LHCN-M2 (cell line): ENCODE measurements around the gene RHOU. TPM values are rescaled to one million over a fixed set of nuclear protein-coding genes. Genes with fewer than 3 reads are reported as not detected.
"Not testable (repeated sequence)": the region's sequence is repeated elsewhere in the genome, so short reads cannot be mapped to it uniquely, and the experiment has no call there.

Experiments used
- DNase-seq: peaks from one replicate; pipeline ENCODE4 v3.0.0-alpha.2; 2012; ENCODE audit warnings: low read depth
- polyA plus RNA-seq: library from polyadenylated mRNA; unstranded; fragments of >200 nt; gene quantifications from one replicate; pipeline ENCODE4 v1.2.1, GENCODE V29; 2012; ENCODE audit warnings: missing spikeins
- total RNA-seq: library from RNA; depleted of rRNA; stranded (reverse); fragments of >200 nt; gene quantifications from 2 replicates; pipeline ENCODE4 v1.2.3, GENCODE V29; 2014; rRNA removed

The RHOU gene
- 0.58 and 0.86 TPM in 2 replicates for total RNA-seq
- 0.18 TPM for polyA plus RNA-seq

DNA sequence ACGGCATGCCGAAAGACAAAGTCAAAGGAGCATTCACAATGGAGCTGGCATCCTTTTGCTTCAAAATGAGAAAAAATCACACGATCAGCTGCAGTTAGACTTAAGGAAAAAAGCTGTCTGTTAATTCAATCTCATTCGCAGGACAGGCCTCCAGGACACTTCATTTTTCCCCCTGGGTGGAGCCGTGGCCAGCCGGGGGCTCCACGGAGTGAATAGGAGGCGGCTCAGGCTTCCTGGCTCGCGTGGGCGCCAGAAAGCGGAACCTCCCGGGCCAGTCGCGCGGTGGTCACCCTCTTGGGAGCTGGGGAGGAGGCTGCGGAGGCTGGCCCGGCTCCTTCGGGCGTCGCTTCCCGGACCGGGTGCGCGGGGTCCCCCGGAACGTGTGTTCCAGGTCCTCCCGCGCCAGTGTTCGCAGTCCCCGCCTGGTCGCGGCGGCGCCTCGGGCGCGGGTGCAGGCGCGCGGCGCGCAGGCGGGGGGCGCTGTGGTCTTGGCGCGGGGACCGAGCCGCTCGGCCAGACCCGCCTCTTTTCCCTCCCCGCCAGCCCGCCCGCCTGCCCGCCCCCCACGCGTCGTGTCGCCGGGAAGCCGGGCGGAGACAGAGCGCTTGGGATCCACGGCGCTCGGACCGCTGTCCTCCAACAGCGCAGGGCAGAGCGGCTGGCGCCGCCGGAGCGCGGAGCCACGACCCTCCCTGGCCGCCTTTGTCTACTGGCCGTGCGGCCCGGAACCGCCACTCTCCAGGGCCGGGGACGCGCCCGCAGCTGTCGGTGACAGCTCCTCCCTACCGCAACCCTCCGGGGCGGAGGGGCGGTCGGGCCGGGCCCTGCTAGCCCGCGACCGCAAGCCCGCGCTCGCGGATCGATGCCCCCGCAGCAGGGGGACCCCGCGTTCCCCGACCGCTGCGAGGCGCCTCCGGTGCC lies at the start of gene RHOU:
Gene RHOU, plus strand, starts transcription at position 599 of the 921 bp plus-strand sequence. Its CDS starts 264 bp downstream, at position 863.
- DNase-seq, result peak; percentile 11

DNA sequence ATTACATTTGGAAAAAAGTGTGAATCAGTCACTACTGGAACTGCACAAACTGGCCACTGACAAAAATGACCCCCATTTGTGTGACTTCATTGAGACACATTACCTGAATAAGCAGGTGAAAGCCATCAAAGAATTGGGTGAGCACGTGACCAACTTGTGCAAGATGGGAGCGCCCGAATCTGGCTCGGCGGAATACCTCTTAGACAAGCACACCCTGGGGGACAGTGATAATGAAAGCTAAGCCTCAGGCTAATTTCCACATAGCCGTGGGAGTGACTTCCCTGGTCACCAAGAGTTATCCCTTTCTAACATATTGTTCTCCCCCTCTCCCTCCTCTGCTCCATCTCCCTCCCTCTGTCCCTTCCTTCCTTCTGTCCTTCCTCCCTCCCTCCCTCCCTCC lies 47.7 kb upstream of the RHOU start:
- no peak for DNase-seq

DNA sequence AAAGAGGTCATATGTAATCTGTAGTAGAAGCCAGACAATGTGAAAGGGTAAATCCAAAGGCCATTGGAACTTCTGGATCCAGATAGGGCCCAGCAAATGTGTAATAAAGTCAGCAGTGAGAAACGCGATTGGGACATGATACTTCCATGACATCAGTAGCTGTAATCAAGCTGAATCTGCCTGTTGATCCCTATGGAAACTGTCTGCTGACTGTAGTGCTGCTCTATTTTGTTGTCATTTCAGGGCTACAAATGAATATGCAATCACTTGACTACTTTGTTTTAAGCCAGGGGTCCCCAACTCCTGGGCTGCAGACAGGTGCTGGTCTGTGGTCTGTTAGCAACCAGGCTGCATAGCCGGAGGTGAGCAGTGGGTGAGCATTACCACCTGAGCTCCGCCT lies 46.0 kb upstream of the RHOU start:
- DNase-seq, result no peak

DNA sequence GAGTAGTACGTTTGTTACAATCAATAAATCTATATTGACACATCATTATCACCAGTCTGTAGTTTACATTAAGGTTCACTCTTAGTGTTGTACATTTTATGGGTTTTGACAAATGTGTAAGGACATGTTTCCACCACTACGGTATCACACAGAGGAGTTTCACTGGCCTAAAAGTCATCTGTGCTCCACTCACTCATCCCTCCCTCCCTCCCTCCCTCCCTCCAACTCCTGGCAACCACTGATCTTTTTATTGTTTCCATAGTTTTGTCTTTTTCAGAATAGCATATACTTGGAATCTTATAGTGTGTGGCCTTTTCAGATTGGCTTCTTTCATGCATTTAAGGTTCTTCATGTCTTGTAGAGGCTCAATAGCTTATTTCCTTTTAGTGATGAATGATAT lies 44.1 kb upstream of the RHOU start:
- no peak for DNase-seq

DNA sequence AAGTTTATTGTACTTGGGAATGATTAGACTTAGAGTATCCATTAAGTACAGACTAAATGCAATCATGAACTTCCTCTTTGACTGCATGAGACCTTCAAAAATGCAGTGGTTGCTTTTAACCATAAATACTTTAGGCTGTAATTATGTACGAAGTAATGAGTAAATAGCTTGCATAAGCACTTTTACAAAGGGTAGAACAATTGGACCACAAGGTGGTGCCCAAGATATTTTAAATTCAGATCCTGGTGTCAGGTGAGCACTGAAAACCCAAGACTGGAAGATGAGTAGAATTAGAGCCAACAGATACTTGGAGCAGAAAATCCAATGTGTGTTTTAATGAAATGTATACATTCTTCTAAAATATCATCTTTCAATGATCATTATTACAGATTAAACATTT lies 43.4 kb upstream of the RHOU start:
- DNase-seq, result peak; percentile 13

DNA sequence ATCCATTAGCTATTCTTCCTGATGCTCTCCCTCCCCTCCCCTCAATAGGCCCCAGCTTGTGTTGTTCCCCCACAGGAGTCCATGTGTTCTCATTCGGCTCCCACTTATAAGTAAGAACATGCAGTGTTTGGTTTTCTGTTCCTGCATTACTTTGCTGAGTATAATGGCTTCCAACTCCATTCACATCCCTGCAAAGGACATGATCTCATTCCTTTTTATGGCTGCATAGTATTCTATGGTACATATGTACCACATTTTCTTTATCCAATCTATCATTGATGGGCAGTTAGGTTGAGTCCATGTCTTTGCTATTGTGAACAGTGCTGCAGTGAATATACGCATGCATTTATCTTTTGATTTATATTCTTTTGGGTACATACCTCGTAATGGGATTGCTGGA lies 40.8 kb upstream of the RHOU start:
- DNase-seq, result not testable (repeated sequence)

DNA sequence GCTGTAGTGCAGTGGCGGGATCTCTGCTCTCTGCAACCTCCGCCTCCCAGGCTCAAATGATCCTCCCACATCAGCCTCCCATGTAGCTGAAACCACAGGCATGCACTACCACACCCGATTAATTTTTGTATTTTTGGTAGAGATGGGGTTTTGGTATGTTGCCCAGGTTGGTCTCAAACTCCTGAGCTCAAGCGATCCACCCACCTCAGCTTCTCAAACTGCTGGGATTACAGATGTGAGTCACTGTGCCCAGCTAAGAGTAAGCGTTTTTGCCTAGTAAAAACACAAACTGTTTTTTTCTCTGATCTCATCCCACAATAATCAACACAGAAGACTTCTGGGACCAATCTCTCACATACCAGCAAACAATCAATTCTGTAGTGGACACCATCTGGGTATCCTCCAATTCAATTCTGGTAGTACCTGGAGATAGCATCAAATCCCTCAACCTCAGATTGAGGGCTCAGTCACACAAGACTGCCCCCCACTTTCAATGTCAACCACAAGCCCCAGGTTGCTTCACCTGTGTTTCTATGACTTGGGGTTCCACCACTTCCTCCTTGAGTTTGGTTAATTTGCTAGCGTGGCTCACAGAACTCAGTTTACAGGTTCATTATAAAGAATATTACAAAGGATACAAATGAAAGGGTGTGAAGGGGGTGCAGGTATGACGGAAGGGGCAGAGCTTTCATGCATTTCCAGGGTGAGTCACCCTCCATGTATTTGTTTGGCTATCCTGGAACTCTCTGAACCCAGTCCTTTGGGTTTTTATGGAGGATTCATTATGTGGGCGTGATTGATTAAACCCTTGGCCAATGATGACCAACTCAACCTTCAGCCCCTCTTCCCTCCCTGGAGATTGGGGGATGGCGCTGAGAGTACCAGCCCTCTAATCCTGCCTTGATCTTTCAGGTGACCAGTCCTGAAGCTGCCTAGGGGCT lies 40.0 kb upstream of the RHOU start:
- no peak for DNase-seq

DNA sequence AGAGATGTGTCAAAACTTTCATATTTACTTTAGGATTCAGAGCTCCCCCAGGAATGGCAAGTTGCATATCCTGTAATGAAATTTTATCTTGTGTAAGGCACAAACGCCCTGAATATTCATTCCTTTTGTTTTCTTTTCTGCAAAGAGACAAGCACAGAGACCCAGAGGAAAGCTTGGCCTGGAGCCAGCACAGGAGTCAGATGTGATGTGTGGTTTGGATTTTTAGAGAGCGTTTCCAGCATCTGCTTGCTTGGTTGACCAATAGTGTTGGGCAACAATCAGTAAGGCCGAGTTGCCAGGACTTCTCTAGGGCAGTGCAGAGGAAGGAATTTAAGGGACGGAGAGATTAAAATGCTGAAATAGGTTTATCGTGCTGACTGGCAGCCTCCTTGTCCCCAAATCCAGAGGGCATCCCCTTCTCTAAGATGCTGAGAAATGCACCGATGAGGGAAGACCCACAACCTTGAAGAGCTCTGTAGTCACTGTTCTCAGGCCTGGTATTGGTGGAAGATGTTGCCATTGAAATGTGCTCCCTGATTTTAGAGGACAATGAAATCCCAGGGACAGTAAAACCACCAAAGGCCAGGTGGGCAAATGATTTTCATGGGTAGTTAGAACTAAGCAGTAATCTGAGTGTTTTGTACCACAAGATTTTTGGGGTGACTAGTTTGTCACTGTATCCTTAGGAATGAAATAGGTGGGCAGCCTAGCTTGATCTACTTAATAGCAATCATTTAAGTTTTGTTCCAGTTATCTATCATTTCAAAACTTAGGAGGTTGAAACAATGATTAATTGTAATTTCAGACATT lies 37.9 kb upstream of the RHOU start:
- peak; percentile 81 for DNase-seq

DNA sequence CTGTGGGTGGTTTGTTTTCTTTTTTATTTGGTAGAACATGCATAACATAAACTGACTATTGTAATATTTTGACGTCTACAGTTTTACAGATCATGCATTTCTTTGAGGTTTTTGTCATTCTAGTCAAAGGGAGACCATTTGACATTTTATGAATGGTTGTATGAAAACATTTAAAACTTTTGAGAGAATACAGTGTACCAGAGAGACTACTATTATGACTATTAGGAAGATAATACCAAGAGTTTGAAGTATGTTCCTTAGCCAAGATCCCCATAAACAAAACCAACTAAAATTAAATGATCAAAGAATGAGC lies 37.3 kb upstream of the RHOU start:
- no peak for DNase-seq

DNA sequence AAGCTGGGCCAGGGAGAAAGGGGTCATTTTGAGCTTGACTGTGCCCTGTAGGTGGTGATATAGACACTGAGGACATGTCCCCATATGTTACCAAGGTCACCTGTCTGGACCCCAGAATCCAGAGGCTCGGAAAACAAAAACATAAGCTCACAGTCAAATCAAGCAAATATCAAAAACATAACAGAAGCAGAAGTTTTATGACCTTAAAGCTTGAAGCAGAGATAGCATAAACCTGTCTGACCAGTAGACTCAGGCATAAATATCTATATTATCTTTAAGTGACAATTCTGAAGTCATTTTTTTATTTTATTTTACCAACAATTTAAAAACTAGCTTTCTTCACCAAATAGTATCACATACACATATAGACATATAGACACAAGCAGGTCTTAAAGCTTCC lies 32.8 kb upstream of the RHOU start:
- no peak for DNase-seq

DNA sequence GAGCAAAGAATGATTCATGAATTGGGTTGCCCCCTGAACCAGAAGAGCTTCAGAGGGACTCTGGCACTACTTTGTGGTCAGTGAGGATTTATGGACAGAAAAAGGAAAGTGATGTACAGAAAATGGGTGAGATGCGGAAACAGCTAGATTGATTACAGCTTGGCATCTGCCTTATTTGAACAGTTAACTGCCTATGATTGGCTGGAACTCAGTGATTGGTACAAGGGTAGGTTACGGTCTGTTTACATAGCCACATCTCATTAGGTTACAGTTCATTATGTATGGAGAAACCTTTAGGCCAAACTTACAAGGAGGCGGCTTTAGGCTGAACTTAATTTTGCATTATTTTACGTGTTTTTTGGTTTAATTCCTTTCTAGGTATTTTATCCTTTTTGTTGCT lies 29.0 kb upstream of the RHOU start:
- DNase-seq, result no peak

DNA sequence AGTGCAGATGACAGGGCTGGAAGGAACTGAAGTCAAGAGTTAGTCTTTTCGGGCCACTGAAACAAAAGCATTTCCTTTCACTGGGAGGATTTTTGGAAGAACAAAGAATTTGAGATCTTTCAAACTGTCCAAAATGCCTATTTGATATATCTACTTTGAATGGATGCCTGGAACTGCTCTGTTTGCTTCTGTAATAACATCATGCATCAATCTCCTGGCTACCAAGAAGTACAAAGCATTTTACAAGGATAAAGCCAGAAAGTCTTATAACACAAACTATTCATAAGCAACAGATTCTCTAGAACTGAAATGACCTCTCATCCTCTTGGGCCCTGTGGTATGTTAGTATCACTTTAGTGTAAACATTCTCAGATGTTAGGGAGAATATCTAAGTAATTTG lies 18.2 kb upstream of the RHOU start:
- DNase-seq, result no peak

DNA sequence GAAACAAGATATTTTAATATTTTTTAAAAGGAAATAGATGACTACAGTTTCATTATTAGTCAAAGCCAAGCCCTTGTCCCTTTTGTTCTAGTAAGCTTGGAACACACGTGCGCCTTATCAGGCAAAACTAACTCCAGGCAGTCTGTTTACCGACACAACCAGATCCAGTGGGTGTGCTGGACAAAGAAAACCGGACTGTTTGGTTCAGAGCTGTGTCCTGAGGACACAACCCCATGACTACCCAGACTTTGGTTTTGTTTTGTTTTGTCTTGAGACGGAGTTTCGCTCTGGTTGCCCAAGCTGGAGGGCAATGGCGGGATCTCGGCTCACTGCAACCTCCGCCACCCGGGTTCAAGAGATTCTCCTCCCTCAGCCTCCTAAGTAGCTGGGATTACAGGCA lies 13.9 kb upstream of the RHOU start:
- DNase-seq, result no peak

DNA sequence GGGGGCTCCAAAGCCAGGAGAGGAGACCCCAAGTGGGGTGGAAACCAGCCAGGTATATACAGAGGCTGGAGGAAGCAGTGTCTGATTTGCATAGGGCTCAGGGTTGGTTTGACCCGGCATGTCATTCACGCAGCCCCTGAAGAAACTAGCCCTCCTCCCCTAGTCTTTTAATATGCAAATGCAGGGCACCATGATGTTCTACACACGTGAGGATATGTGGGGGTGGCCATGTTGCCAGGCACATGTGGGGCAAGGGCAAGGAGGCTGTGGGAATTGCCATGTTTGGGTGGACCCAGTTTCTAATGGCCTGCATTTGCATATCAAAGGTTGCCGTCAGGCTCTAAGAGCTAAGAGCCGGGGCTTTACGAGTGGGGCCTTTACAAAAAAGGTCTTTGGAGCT lies 12.0 kb upstream of the RHOU start:
- no peak for DNase-seq

DNA sequence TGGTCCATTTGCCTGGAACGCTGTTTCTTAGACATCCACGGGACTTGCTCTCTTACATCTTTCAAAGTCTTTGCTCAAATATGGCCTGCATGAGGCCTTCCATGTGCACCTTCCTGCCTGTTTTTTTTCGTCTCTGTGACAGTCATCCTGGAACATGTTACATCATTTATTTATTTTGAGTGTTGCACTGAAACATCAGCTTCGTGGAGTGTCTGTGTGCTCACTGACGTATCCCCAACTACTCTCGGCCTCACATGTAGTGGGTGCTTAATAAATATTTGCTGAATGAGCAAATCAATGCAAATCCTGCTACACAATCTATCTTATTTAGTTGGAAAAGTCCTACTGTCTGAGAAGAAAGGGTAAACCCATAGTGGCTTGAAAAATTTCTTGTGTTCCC lies 11.4 kb upstream of the RHOU start:
- DNase-seq, result no peak

DNA sequence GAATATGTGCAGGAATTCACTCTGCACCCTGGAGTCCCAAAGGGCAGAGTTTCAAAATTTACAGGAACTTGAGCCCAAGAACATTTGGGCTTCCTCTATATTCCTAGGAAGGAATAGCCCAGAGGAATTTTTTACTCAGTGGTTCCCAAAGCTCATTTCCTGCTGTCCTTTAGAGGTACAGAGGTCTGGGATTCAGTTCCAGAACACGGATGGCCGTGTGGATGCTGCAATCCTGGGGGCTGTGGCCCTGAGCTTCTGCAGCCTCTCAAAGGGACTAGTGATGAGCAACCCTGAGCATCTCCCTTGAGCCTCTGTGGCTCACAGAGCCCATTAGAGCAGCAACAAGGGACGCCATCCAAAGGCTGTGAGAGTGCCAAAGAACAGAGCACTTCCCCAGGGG lies 10.1 kb upstream of the RHOU start:
- no peak for DNase-seq

DNA sequence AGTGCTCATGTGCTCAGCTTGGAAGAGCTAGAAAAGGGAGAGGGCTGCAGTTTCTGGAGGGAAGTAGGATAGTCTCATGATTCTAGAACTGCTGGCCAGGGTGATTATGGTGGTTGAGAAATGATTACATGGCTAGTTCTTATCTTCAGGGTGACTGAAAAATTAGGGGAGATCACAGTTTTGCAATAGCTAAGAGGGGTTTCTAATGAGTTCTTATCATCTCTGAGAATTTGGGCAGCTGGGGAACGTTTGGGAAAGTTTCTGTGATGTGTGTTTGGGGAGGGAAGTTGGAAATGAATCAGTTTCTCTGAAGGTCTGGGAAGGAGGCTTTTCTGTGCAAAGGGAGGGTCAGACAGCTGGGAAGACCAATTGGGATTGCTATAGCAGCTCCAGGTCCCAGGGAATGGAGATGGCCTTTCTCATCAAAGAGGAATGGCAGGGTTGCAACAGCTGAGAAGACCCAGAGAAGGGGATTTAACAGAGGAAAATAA lies 7.6 kb upstream of the RHOU start:
- no peak for DNase-seq

DNA sequence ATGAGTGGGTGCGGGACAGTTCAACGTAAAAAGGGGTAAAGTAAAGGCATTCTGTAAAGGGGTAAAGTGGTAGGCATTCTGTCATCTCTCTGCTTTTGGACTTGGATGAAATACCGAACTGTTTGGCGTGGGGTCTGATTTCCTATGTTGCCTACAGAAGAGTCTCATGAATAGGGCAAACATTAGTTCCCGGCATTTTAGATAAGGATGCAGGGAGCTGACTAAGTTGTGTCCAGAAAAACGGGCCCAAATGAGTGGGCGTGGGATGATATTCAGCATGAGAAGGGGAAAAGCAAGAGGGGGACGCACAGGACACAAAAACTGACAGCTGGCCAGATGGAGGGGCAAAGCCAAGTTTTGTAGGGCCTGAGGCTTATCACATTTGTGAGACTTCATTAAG lies 2.9 kb upstream of the RHOU start:
- DNase-seq, result no peak

DNA sequence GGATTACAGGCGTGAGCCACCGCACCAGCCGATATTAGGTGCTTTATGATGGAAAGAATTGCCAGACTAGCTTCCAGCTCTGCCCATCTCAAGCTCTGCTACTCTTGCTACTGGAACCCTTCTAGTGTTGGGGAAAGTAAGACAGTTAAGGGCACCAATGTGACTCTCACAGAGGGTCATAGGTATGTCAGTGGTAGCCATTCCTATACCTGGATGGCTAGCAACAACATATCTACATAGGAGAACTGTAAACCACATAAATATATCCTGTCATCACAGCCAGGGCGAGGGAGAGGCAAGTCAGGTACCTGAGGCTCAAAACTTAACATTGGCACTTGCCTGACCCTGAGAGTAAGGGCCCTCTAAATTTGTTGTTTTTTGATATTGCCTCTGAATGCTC lies 1.7 kb upstream of the RHOU start:
- DNase-seq, result no peak

DNA sequence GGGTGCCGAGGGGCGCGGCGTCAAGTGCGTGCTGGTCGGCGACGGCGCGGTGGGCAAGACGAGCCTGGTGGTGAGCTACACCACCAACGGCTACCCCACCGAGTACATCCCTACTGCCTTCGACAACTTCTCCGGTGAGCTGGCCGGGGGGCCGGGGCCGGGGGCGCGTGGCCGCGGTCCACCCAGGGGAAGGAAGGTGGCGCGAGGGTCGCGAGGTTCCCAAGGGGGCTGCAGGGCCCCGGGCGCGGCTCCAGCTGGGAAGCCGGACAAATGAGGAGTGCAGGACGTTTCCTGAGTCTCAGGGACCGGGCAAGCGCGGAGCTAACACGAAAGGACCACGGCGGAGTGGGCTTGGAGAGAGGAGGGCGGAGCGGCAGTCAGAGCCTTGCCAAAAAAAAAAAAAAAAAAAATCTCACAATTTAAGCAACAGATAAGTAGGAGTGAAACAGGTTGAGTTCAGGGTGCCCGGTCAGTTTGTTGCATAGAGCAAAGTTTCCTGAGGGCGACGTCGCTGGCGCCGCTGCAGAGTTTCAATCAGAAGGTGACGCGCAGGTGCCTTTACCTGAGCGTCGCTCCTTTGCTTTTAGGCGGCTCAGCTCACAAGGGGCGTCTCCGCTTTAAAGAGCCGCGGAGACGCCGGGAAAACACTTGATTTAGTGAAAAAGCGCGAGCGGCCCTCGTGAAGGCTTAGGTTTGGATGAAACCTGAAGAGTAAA lies 750 bp downstream of the RHOU start:
- DNase-seq, result no peak

DNA sequence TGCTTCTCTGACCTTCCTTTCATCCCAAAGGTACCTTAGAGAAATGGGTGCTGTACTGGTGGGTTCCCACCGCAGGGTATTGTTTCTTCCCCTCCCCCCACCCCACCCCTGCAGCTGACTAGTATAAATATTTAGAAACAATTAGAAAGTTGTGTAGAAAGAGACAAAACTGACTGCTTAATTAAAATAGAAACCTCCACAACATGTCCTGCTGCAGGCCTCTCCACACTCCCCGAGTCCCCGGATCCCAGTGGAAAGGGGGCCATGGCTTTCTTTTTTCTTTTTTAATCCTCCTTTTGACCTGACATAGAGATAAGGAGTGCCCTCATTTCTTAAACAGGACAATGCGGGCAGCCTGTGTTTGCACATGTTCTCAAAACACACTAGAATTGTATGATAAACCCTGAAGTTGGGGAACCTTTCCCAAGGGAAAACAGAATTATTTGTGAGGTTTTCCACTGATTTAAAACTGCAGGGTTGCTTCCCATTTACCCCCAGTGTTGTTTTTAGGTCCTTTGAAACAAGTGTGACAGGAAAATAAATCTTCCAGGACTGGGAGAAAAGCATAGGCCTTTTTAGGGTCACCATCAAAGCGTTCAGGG lies 1.7 kb downstream of the RHOU start:
- DNase-seq, result no peak
